Astrocyte (in vitro differentiated cells and primary cell): ENCODE results near the gene CCDC3. TPM values are rescaled to one million over a fixed set of nuclear protein-coding genes. Genes with fewer than 3 reads are reported as not detected.
"Not testable (repeated sequence)": the region's sequence is repeated elsewhere in the genome, so short reads cannot be mapped to it uniquely, and the experiment has no call there.

Experiments
- DNase-seq: peaks from one replicate; pipeline ENCODE4 v3.0.0-alpha.2; 2010; ENCODE audit warnings: low read depth
- FAIRE-seq: peaks from 2 replicates; lab custom pipeline; 2011; peaks lifted over from hg19 to GRCh38; lab: Jason Lieb, UNC
- H2AFZ ChIP-seq: 2 replicates; pipeline ENCODE4 v1.6.0; 2012; ENCODE audit warnings: low read depth, low read length, inconsistent platforms
- H3K27ac ChIP-seq: 2 replicates; pipeline ENCODE4 v1.5.1; 2011; ENCODE audit warnings: low read depth, low read length, inconsistent platforms
- H3K27me3 ChIP-seq: 2 replicates; pipeline ENCODE4 v1.6.0; 2011; ENCODE audit warnings: low read length, inconsistent platforms; ENCODE audit not compliant: insufficient read depth
- H3K36me3 ChIP-seq: 2 replicates; pipeline ENCODE4 v1.5.1; 2011; ENCODE audit warnings: low read length, inconsistent platforms; ENCODE audit not compliant: insufficient read depth
- H3K4me1 ChIP-seq: 2 replicates; pipeline ENCODE4 v1.5.1; 2011; ENCODE audit warnings: low read length, inconsistent platforms; ENCODE audit not compliant: insufficient read depth
- H3K4me2 ChIP-seq: 2 replicates; pipeline ENCODE4 v1.6.0; 2012; ENCODE audit warnings: low read length, inconsistent platforms
- H3K4me3 ChIP-seq: 2 replicates; pipeline ENCODE4 v1.5.1; 2011; ENCODE audit warnings: low read depth, mild to moderate bottlenecking, low read length, inconsistent platforms; ENCODE audit not compliant: insufficient read depth
- H3K79me2 ChIP-seq: 2 replicates; pipeline ENCODE4 v1.6.0; 2012; ENCODE audit warnings: mild to moderate bottlenecking, low read length, inconsistent platforms; ENCODE audit not compliant: insufficient read depth
- H3K9ac ChIP-seq: 2 replicates; pipeline ENCODE4 v1.6.0; 2012; ENCODE audit warnings: mild to moderate bottlenecking, low read length, inconsistent platforms
- H3K9me3 ChIP-seq: 2 replicates; pipeline ENCODE4 v1.5.1; 2012; ENCODE audit warnings: low read depth, mild to moderate bottlenecking, low read length, inconsistent platforms; ENCODE audit not compliant: insufficient read depth
- H4K20me1 ChIP-seq: 2 replicates; pipeline ENCODE4 v1.6.0; 2012; ENCODE audit warnings: low read length, inconsistent platforms; ENCODE audit not compliant: insufficient read depth
- H3K27ac Mint-ChIP-seq: one replicate; pipeline ENCODE4 v1.8.0; 2021; ENCODE audit warnings: mild to moderate bottlenecking, mixed read lengths; ENCODE audit not compliant: unreplicated experiment
- H3K27me3 Mint-ChIP-seq: one replicate; pipeline ENCODE4 v1.8.0; 2021; ENCODE audit warnings: low read depth, mixed read lengths; ENCODE audit not compliant: unreplicated experiment
- H3K36me3 Mint-ChIP-seq: one replicate; pipeline ENCODE4 v1.8.0; 2021; ENCODE audit warnings: low read depth, mixed read lengths; ENCODE audit not compliant: unreplicated experiment
- H3K4me1 Mint-ChIP-seq: one replicate; pipeline ENCODE4 v1.8.0; 2021; ENCODE audit warnings: low read depth, mixed read lengths; ENCODE audit not compliant: unreplicated experiment
- H3K4me3 Mint-ChIP-seq: one replicate; pipeline ENCODE4 v1.8.0; 2021; ENCODE audit warnings: mild to moderate bottlenecking, moderate library complexity, mixed read lengths; ENCODE audit not compliant: unreplicated experiment
- H3K9me3 Mint-ChIP-seq: one replicate; pipeline ENCODE4 v1.8.0; 2021; ENCODE audit warnings: mild to moderate bottlenecking, mixed read lengths; ENCODE audit not compliant: unreplicated experiment
- EZH2 ChIP-seq: IDR thresholded peaks from 2 replicates; pipeline ENCODE4 v1.6.1; 2012; ENCODE audit warnings: mild to moderate bottlenecking, low read length, inconsistent platforms; ENCODE audit not compliant: insufficient read depth
- total RNA-seq: library from RNA; stranded (reverse); gene quantifications from 2 replicates; pipeline ENCODE4 v1.2.1, GENCODE V29; 2021
- TF ChIP-seq, protein P1 (sequence below): IDR thresholded peaks from 2 replicates; pipeline ENCODE4 v1.5.1; 2011; ENCODE audit warnings: low read depth, mild to moderate bottlenecking, inconsistent platforms, low read length, moderate library complexity; ENCODE audit not compliant: insufficient read depth

Gene CCDC3
- total RNA-seq, 1 donor from 2014 or later = 25.8 TPM

DNA sequence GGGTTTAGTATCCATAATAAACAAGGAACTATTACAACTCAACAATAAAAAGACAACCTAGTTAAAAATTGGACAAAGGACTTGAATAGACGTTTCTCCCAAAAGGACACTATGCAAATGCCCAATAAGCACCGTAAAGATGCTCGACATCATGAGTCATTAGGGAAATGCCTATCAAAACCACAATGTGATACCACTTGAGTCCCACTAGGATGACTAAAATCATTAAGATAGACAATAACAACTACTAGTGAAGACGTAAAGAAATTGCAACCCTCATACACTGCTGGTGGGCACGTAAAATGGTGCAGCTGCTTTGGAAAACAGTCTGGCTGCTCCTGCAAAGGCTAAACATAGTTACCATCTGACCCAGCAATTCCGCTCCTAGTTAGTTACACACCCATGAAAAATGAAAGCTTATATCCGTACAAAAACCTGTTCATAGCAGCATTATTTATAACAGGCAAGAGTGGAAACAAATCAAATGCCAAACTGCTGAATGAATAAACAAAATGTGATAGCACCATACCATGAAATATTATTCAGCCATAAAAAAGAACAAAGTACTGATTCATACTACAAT, 17.3 kb downstream of the CCDC3 start:
- Mint-ChIP-seq H3K36me3 (peaks cover 12% of the 10 kb centered on the region), H3K4me1 (peaks cover 15% of the 10 kb centered on the region), H3K4me3 (no peak overlapping the region), H3K27me3 (peaks cover 2% of the 10 kb centered on the region), H3K9me3 (peaks cover 10% of the 10 kb centered on the region), H3K27ac (no peak overlapping the region)
- H3K36me3 ChIP-seq = no peaks in the 10 kb centered on the region
- H3K79me2 ChIP-seq = no peaks in the 10 kb centered on the region
- no peak overlapping the region for H3K4me3 ChIP-seq
- H4K20me1 ChIP-seq = no peaks in the 10 kb centered on the region
- no peak for TF ChIP-seq EZH2
- TF ChIP-seq, protein P1, sequence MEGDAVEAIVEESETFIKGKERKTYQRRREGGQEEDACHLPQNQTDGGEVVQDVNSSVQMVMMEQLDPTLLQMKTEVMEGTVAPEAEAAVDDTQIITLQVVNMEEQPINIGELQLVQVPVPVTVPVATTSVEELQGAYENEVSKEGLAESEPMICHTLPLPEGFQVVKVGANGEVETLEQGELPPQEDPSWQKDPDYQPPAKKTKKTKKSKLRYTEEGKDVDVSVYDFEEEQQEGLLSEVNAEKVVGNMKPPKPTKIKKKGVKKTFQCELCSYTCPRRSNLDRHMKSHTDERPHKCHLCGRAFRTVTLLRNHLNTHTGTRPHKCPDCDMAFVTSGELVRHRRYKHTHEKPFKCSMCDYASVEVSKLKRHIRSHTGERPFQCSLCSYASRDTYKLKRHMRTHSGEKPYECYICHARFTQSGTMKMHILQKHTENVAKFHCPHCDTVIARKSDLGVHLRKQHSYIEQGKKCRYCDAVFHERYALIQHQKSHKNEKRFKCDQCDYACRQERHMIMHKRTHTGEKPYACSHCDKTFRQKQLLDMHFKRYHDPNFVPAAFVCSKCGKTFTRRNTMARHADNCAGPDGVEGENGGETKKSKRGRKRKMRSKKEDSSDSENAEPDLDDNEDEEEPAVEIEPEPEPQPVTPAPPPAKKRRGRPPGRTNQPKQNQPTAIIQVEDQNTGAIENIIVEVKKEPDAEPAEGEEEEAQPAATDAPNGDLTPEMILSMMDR = no peak
- no peak overlapping the region for H3K9ac ChIP-seq
- no peak overlapping the region for H3K4me2 ChIP-seq
- peaks cover 2% of the 10 kb centered on the region for H3K27me3 ChIP-seq
- H3K27ac ChIP-seq = no peak overlapping the region
- DNase-seq (peak; percentile 79), FAIRE-seq (no peak)
- no peak overlapping the region for H2AFZ ChIP-seq
- H3K4me1 ChIP-seq = peaks cover 12% of the 10 kb centered on the region
- peaks cover 6% of the 10 kb centered on the region for H3K9me3 ChIP-seq

DNA sequence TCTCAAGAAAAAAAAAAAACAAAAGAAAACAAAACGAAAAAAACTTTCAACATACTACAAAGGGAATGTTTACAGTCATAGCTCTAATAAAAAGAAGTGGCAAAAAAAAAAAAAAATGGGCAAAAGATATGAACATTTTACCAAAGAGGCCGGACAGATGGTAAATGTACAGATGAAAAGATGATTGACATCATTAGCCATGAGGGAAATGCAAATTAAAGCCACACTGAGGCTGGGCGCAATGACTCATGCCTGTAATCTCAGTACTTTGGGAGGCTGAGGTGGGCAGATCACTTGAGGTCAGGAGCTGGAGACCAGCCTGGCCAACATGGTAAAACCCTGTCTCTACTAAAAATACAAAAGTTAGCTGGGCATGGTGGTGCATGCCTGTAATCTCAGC, 17.9 kb downstream of the CCDC3 start:
- not testable (repeated sequence) for H3K27ac Mint-ChIP-seq, H3K9me3 Mint-ChIP-seq

DNA sequence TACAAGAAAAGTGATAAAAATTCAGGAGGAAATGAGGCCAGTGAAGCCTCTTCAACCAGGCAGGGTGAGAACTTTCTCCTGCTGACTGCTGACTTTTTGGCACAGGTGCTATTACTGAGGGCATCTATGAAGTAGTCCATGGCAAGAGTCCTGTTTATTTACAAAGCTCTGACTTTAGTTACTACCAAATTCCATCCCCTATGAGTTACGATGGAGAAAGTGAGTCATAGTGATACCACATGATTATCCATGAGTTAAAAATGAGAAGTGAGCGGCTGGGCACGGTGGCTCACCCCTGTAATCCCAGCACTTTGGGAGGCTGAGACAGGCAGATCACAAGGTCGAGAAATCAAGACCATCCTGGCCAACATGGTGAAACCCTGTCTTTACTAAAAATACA, 19.9 kb downstream of the CCDC3 start:
- Mint-ChIP-seq H3K36me3 (peaks cover 7% of the 10 kb centered on the region), H3K4me1 (peaks cover 27% of the 10 kb centered on the region), H3K4me3 (no peak overlapping the region), H3K9me3 (peaks cover 6% of the 10 kb centered on the region), H3K27me3 (peaks cover 7% of the 10 kb centered on the region), H3K27ac (peak overlapping the region; percentile 44)
- Histone ChIP-seq H3K79me2 (no peaks in the 10 kb centered on the region), H3K27me3 (peaks cover 5% of the 10 kb centered on the region), H3K36me3 (no peaks in the 10 kb centered on the region), H3K9me3 (peaks cover 6% of the 10 kb centered on the region), H2AFZ (no peak overlapping the region), H3K27ac (peak overlapping the region; percentile 64), H3K4me1 (peaks cover 12% of the 10 kb centered on the region), H4K20me1 (no peaks in the 10 kb centered on the region), H3K4me3 (no peak overlapping the region), H3K4me2 (no peak overlapping the region), H3K9ac (no peak overlapping the region)
- no peak for TF ChIP-seq EZH2
- TF ChIP-seq, protein P1 = no peak
- FAIRE-seq (no peak), DNase-seq (peak; percentile 77)

More for the DNA sequence above, 17.9 kb downstream of the CCDC3 start:
- not testable (repeated sequence) for FAIRE-seq, H3K36me3 ChIP-seq, H3K27me3 Mint-ChIP-seq, H3K4me3 ChIP-seq, H3K27ac ChIP-seq, H3K79me2 ChIP-seq, H3K9ac ChIP-seq, H3K4me3 Mint-ChIP-seq, H3K27me3 ChIP-seq, H3K4me2 ChIP-seq, H4K20me1 ChIP-seq, H3K36me3 Mint-ChIP-seq, H2AFZ ChIP-seq, H3K9me3 ChIP-seq
- H3K4me1 ChIP-seq = peaks cover 12% of the 10 kb centered on the region
- peaks cover 21% of the 10 kb centered on the region for H3K4me1 Mint-ChIP-seq
- DNase-seq = peak; percentile 36
